Immature natural killer cell (primary cell): ENCODE results near the gene GMDS. TPM values are rescaled to one million over a fixed set of nuclear protein-coding genes. Genes with fewer than 3 reads are reported as not detected.

Experiments used
- DNase-seq, 3 donors: peaks; one replicate each; pipeline ENCODE4 v3.0.0; 2022; ENCODE audit warnings: mixed read lengths in 1 of 3
- H3K27ac Mint-ChIP-seq, 6 donors: one replicate each; pipeline ENCODE4 v1.8.0; 2020; ENCODE audit warnings: mixed read lengths in 6 of 6, mild to moderate bottlenecking in 5 of 6, inconsistent platforms in 4 of 6, moderate library complexity in 3 of 6
- H3K27me3 Mint-ChIP-seq, 3 donors: one replicate each; pipeline ENCODE4 v1.8.0; 2020 to 2021; ENCODE audit warnings: low read depth in 3 of 3, mild to moderate bottlenecking in 3 of 3, mixed read lengths in 3 of 3, moderate library complexity in 3 of 3, inconsistent platforms in 1 of 3
- H3K36me3 Mint-ChIP-seq, 3 donors: one replicate each; pipeline ENCODE4 v1.8.0; 2020; ENCODE audit warnings: mixed read lengths in 3 of 3, inconsistent platforms in 2 of 3, mild to moderate bottlenecking in 2 of 3
- H3K4me1 Mint-ChIP-seq, 2 donors: one replicate each; pipeline ENCODE4 v1.8.0; 2020; ENCODE audit warnings: inconsistent platforms in 2 of 2, mild to moderate bottlenecking in 2 of 2, mixed read lengths in 2 of 2, moderate library complexity in 1 of 2
- H3K4me3 Mint-ChIP-seq, 5 donors: one replicate each; pipeline ENCODE4 v1.8.0; 2020; ENCODE audit warnings: mild to moderate bottlenecking in 5 of 5, mixed read lengths in 5 of 5, inconsistent platforms in 3 of 5, moderate library complexity in 3 of 5
- H3K9me3 Mint-ChIP-seq, 6 donors: one replicate each; pipeline ENCODE4 v1.8.0; 2020; ENCODE audit warnings: mild to moderate bottlenecking in 6 of 6, mixed read lengths in 6 of 6, inconsistent platforms in 4 of 6, moderate library complexity in 3 of 6
- polyA plus RNA-seq, 3 donors: library from polyadenylated mRNA; unstranded; fragments of 300-500 nt; fragmentation: Illumina TruSeq; gene quantifications; one replicate each; pipeline ENCODE4 v1.2.3, GENCODE V29; 2021

The GMDS gene
- polyA plus RNA-seq, 3 donors from 2014 or later, result 14.1 to 25.4 (median 22.5) TPM

- peak overlapping the region in 1 of 6 donors; percentile 69 for H3K27ac Mint-ChIP-seq
- H3K4me1 Mint-ChIP-seq, result peaks cover 0 to 20% of the 10 kb centered on the region in 2 donors
- DNase-seq, result no peak
- H3K4me3 Mint-ChIP-seq, result no peak overlapping the region
- H3K27me3 Mint-ChIP-seq, result peaks cover 0 to 4% (median 0%) of the 10 kb centered on the region in 3 donors
- H3K9me3 Mint-ChIP-seq, result no peaks in the 10 kb centered on the region
- H3K36me3 Mint-ChIP-seq, result peaks cover 0 to 1% (median 0%) of the 10 kb centered on the region in 3 donors
Observed at GRCh38 chr6:2230659-2231277, 14.6 kb downstream of the GMDS start.

- H3K27ac Mint-ChIP-seq, result no peak overlapping the region
- DNase-seq, result no peak
- H3K27me3 Mint-ChIP-seq, result peaks cover 0 to 4% (median 3%) of the 10 kb centered on the region in 3 donors
- no peaks in the 10 kb centered on the region for H3K9me3 Mint-ChIP-seq
- no peak overlapping the region for H3K4me3 Mint-ChIP-seq
- peaks cover 0 to 17% of the 10 kb centered on the region in 2 donors for H3K4me1 Mint-ChIP-seq
- no peaks in the 10 kb centered on the region for H3K36me3 Mint-ChIP-seq
Observed at GRCh38 chr6:2229742-2230141, 15.7 kb downstream of the GMDS start.

- Mint-ChIP-seq H3K4me1 (peaks cover 0 to 17% of the 10 kb centered on the region in 2 donors), H3K9me3 (no peaks in the 10 kb centered on the region)
- no peak for DNase-seq
Observed at GRCh38 chr6:2229039-2229438, 16.4 kb downstream of the GMDS start.

GRCh38 chr6:2228392-2228791 lies 17.0 kb downstream of the GMDS start:
- Mint-ChIP-seq H3K27me3 (peaks cover 0 to 4% (median 3%) of the 10 kb centered on the region in 3 donors), H3K4me3 (no peak overlapping the region), H3K36me3 (no peaks in the 10 kb centered on the region), H3K27ac (no peak overlapping the region), H3K4me1 (peaks cover 0 to 17% of the 10 kb centered on the region in 2 donors), H3K9me3 (no peaks in the 10 kb centered on the region)
- no peak for DNase-seq

More at GRCh38 chr6:2229039-2229438, 16.4 kb downstream of the GMDS start:
- Mint-ChIP-seq H3K27ac (no peak overlapping the region), H3K27me3 (peaks cover 0 to 4% (median 3%) of the 10 kb centered on the region in 3 donors), H3K36me3 (no peaks in the 10 kb centered on the region), H3K4me3 (no peak overlapping the region)

GRCh38 chr6:2226775-2227174 lies 18.6 kb downstream of the GMDS start:
- no peaks in the 10 kb centered on the region for H3K9me3 Mint-ChIP-seq
- H3K36me3 Mint-ChIP-seq, result no peaks in the 10 kb centered on the region
- peaks cover 0 to 6% (median 4%) of the 10 kb centered on the region in 3 donors for H3K27me3 Mint-ChIP-seq
- H3K4me3 Mint-ChIP-seq, result no peak overlapping the region
- H3K4me1 Mint-ChIP-seq, result peaks cover 9 to 26% of the 10 kb centered on the region in 2 donors
- DNase-seq, result no peak
- H3K27ac Mint-ChIP-seq, result no peak overlapping the region

GRCh38 chr6:2225422-2226392 lies 19.7 kb downstream of the GMDS start:
- peaks cover 13 to 23% of the 10 kb centered on the region in 2 donors for H3K4me1 Mint-ChIP-seq
- no peaks in the 10 kb centered on the region for H3K36me3 Mint-ChIP-seq
- no peak overlapping the region for H3K4me3 Mint-ChIP-seq
- DNase-seq, result no peak
- no peaks in the 10 kb centered on the region for H3K9me3 Mint-ChIP-seq
- H3K27ac Mint-ChIP-seq, result peak overlapping the region in 2 of 6 donors; percentile 21 to 27
- H3K27me3 Mint-ChIP-seq, result peaks cover 0 to 6% (median 2%) of the 10 kb centered on the region in 3 donors

GRCh38 chr6:2224847-2225382 lies 20.5 kb downstream of the GMDS start:
- no peaks in the 10 kb centered on the region for H3K36me3 Mint-ChIP-seq
- H3K4me1 Mint-ChIP-seq, result peaks cover 21 to 30% of the 10 kb centered on the region in 2 donors
- H3K27ac Mint-ChIP-seq, result peak overlapping the region in 1 of 6 donors; percentile 22
- H3K9me3 Mint-ChIP-seq, result no peaks in the 10 kb centered on the region
- no peak for DNase-seq
- no peak overlapping the region for H3K4me3 Mint-ChIP-seq
- H3K27me3 Mint-ChIP-seq, result peaks cover 0 to 6% (median 2%) of the 10 kb centered on the region in 3 donors

GRCh38 chr6:2222275-2222842 lies 23.0 kb downstream of the GMDS start:
- H3K36me3 Mint-ChIP-seq, result no peaks in the 10 kb centered on the region
- H3K27me3 Mint-ChIP-seq, result peaks cover 0 to 6% (median 2%) of the 10 kb centered on the region in 3 donors
- DNase-seq, result no peak
- peak overlapping the region; percentile 87 to 97 (median 90) for H3K4me3 Mint-ChIP-seq
- no peaks in the 10 kb centered on the region for H3K9me3 Mint-ChIP-seq
- H3K4me1 Mint-ChIP-seq, result peaks cover 25 to 35% of the 10 kb centered on the region in 2 donors
- H3K27ac Mint-ChIP-seq, result peak overlapping the region; percentile 91 to 98 (median 94)

GRCh38 chr6:2221726-2222274 lies 23.6 kb downstream of the GMDS start:
- DNase-seq, result peak; percentile 34 to 42 (median 40)
- Mint-ChIP-seq H3K4me1 (peaks cover 25 to 35% of the 10 kb centered on the region in 2 donors), H3K27me3 (peaks cover 0 to 6% (median 0%) of the 10 kb centered on the region in 3 donors), H3K9me3 (no peaks in the 10 kb centered on the region), H3K4me3 (peak overlapping the region; percentile 87 to 97 (median 90)), H3K27ac (peak overlapping the region; percentile 91 to 98 (median 94)), H3K36me3 (no peaks in the 10 kb centered on the region)

- Mint-ChIP-seq H3K4me3 (peak overlapping the region in 1 of 5 donors; percentile 19), H3K36me3 (no peaks in the 10 kb centered on the region), H3K27me3 (peaks cover 0 to 3% (median 0%) of the 10 kb centered on the region in 3 donors), H3K9me3 (no peaks in the 10 kb centered on the region), H3K27ac (peak overlapping the region in 4 of 6 donors; percentile 36 to 94 (median 62)), H3K4me1 (peaks cover 25 to 35% of the 10 kb centered on the region in 2 donors)
- no peak for DNase-seq
Observed at GRCh38 chr6:2220154-2220553, 25.3 kb downstream of the GMDS start.

- no peak overlapping the region for H3K4me3 Mint-ChIP-seq
- H3K36me3 Mint-ChIP-seq, result no peaks in the 10 kb centered on the region
Observed at GRCh38 chr6:2218866-2219265, 26.5 kb downstream of the GMDS start.

GRCh38 chr6:2216794-2217383 lies 28.5 kb downstream of the GMDS start:
- H3K4me3 Mint-ChIP-seq, result no peak overlapping the region
- peaks cover 0 to 2% (median 0%) of the 10 kb centered on the region in 3 donors for H3K27me3 Mint-ChIP-seq
- H3K4me1 Mint-ChIP-seq, result peaks cover 17 to 21% of the 10 kb centered on the region in 2 donors
- H3K9me3 Mint-ChIP-seq, result no peaks in the 10 kb centered on the region
- H3K36me3 Mint-ChIP-seq, result no peaks in the 10 kb centered on the region
- DNase-seq, result no peak
- H3K27ac Mint-ChIP-seq, result peak overlapping the region in 1 of 6 donors; percentile 17

More at GRCh38 chr6:2218866-2219265, 26.5 kb downstream of the GMDS start:
- H3K4me1 Mint-ChIP-seq, result peaks cover 25 to 35% of the 10 kb centered on the region in 2 donors
- no peaks in the 10 kb centered on the region for H3K9me3 Mint-ChIP-seq
- no peak overlapping the region for H3K27ac Mint-ChIP-seq
- peaks cover 0 to 3% (median 0%) of the 10 kb centered on the region in 3 donors for H3K27me3 Mint-ChIP-seq
- no peak for DNase-seq

GRCh38 chr6:2215342-2215741 lies 30.1 kb downstream of the GMDS start:
- Mint-ChIP-seq H3K36me3 (no peaks in the 10 kb centered on the region), H3K9me3 (no peaks in the 10 kb centered on the region), H3K4me3 (no peak overlapping the region), H3K27ac (no peak overlapping the region), H3K27me3 (peaks cover 0 to 2% (median 0%) of the 10 kb centered on the region in 3 donors), H3K4me1 (peaks cover 9% of the 10 kb centered on the region in 2 donors)
- DNase-seq, result no peak
